ENCODE measurements around the gene ARMC2. TPM values are rescaled to one million over a fixed set of nuclear protein-coding genes. Genes with fewer than 3 reads are reported as not detected.

Gene ARMC2
- polyA plus RNA-seq, 6 donors from 2014 or later, result 3.4 to 4.9 (median 4.4) TPM

DNA sequence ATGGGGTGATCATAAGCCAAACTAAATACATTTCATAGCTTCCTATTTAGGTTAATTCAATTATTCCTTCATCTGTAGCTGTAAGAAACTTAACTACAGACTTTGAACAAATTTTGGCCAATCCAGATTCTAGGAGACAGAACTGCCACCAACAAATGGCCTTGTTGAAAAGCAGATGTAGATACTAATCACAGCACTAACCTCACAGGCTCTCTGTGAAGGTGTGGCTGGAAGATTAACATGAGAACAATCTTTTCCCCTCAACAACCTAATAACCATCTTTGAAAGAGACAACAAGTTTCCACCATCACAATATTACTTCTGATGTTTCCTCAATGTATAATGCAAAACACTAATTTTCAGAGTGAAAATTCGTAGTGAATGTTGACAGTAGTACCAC is 158.6 kb downstream of the ARMC2 start:
- H3K4me3 Mint-ChIP-seq, result peak overlapping the region in 7 of 8 donors; percentile 76 to 99 (median 93)
- peak overlapping the region in 5 of 6 donors; percentile 45 to 82 (median 59) for H3K27ac Mint-ChIP-seq
- no peaks in the 10 kb centered on the region for H3K9me3 Mint-ChIP-seq
- peaks cover 21 to 58% (median 37%) of the 10 kb centered on the region in 3 donors for H3K4me1 Mint-ChIP-seq
- no peak for ATAC-seq (ENCODE audit: low read depth in 2 of 2)
- no peak for DNase-seq
- no peaks in the 10 kb centered on the region for H3K27me3 Mint-ChIP-seq
- H3K36me3 Mint-ChIP-seq, result no peaks in the 10 kb centered on the region

- H3K36me3 Mint-ChIP-seq, result no peaks in the 10 kb centered on the region
- ATAC-seq (ENCODE audit: low read depth in 2 of 2), result no peak
- H3K27me3 Mint-ChIP-seq, result no peaks in the 10 kb centered on the region
- peak overlapping the region; percentile 76 to 99 (median 94) for H3K4me3 Mint-ChIP-seq
- no peak for DNase-seq
- H3K4me1 Mint-ChIP-seq, result peaks cover 24 to 61% (median 42%) of the 10 kb centered on the region in 3 donors
- peak overlapping the region in 2 of 6 donors; percentile 82 to 84 for H3K27ac Mint-ChIP-seq
- no peaks in the 10 kb centered on the region for H3K9me3 Mint-ChIP-seq
These were observed 159.3 kb downstream of the ARMC2 start for GRCh38 chr6:109007521-109007920.

DNA sequence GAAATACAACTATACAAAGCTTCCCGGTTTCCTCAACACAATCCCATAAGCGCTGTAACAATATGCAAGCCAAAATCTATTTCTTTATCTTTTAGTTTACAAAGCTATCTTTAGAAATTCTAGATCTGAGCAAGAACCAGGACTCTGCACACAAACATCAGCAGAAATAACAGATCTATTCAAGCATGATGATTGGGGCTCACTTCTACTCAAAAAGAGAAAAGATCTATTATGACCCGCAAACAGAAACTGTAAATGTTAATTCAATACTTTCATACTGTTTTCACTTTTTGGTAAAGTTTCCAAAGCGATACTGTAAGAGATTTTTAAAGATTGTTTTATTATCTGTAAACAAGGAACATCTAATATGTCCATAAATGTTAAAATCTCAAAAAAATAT is 159.8 kb downstream of the ARMC2 start:
- Mint-ChIP-seq H3K27me3 (no peaks in the 10 kb centered on the region), H3K9me3 (no peaks in the 10 kb centered on the region), H3K4me3 (peak overlapping the region; percentile 87 to 99 (median 95)), H3K4me1 (peaks cover 28 to 66% (median 47%) of the 10 kb centered on the region in 3 donors), H3K36me3 (no peaks in the 10 kb centered on the region), H3K27ac (peak overlapping the region; percentile 69 to 92 (median 82))
- ATAC-seq (ENCODE audit: low read depth in 2 of 2), result no peak
- no peak for DNase-seq

GRCh38 chr6:109008537-109009235 is 160.5 kb downstream of the ARMC2 start:
- H3K27me3 Mint-ChIP-seq, result no peaks in the 10 kb centered on the region
- H3K9me3 Mint-ChIP-seq, result no peaks in the 10 kb centered on the region
- DNase-seq, result peak; percentile 17
- peaks cover 33 to 68% (median 53%) of the 10 kb centered on the region in 3 donors for H3K4me1 Mint-ChIP-seq
- H3K36me3 Mint-ChIP-seq, result no peaks in the 10 kb centered on the region
- ATAC-seq (ENCODE audit: low read depth in 2 of 2), result peak; percentile 4 to 6
- H3K27ac Mint-ChIP-seq, result peak overlapping the region; percentile 69 to 93 (median 86)
- H3K4me3 Mint-ChIP-seq, result peak overlapping the region; percentile 87 to 99 (median 95)

- no peaks in the 10 kb centered on the region for H3K36me3 Mint-ChIP-seq
- peaks cover 40 to 68% (median 59%) of the 10 kb centered on the region in 3 donors for H3K4me1 Mint-ChIP-seq
- H3K4me3 Mint-ChIP-seq, result peak overlapping the region; percentile 87 to 99 (median 97)
These were observed 161.2 kb downstream of the ARMC2 start for GRCh38 chr6:109009236-109009961.

DNA sequence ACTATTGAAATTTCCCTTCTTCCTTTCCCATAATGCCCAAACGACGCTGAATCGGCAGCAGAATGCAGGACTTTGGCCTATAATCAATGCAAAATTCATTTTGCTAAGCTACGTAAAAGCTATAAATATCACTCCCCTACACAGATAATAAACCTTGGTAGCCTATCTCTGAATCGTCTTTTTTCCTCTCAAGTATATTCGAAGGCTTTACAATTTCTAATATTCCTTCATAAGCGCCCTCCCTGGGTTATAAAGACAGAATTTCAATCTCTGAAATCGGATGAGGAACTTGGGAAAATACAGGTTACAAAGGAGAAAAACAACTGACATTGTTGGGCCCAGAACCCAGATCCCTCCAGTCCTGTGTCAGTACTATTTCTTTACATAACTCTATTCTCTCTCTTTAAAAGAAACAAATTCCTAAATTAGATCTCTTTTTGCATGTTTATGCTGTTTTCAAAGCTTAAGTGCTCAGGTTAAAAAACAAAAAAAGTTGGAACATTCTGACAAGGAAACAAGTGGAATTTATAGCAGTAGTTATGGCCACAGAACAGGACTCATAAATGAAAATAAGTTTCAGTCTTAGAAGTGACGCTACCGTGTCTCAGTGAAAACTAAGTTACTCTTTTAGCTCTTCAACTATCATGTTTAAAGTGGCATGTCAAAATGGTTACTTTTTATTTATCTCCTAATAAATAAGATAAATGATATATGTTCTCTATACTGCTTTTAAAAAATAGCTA is 161.9 kb downstream of the ARMC2 start:
- no peaks in the 10 kb centered on the region for H3K9me3 Mint-ChIP-seq
- no peaks in the 10 kb centered on the region for H3K27me3 Mint-ChIP-seq
- no peaks in the 10 kb centered on the region for H3K36me3 Mint-ChIP-seq
- peaks cover 46 to 71% (median 60%) of the 10 kb centered on the region in 3 donors for H3K4me1 Mint-ChIP-seq
- H3K4me3 Mint-ChIP-seq, result peak overlapping the region; percentile 87 to 99 (median 96)
- ATAC-seq (ENCODE audit: low read depth in 2 of 2) (no peak), DNase-seq (no peak)
- H3K27ac Mint-ChIP-seq, result peak overlapping the region; percentile 93 to 99 (median 98)

More at GRCh38 chr6:109009236-109009961, 161.2 kb downstream of the ARMC2 start:
- DNase-seq, result peak; percentile 88
- Mint-ChIP-seq H3K27me3 (no peaks in the 10 kb centered on the region), H3K9me3 (no peaks in the 10 kb centered on the region), H3K27ac (peak overlapping the region; percentile 93 to 99 (median 98))
- peak; percentile 92 to 93 for ATAC-seq (ENCODE audit: low read depth in 2 of 2)

DNA sequence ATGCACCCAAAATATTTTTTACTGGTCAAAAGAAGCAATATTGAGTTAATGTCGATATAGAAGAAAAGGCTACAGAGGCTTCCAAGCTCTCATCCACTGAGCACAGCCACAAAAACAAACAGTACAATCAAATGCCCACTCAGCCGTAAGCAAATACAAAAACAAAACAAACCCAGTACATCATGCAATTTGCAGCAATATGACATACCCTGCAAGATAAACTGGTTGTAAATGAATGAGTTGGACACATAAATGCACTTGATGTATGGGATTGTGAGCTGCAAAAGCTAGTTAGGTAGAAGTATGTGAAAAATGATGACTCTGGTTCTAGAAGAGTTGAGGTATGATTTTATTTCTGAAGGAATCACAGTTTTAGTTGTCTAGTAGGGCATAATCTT is 162.5 kb downstream of the ARMC2 start:
- Mint-ChIP-seq H3K9me3 (no peaks in the 10 kb centered on the region), H3K36me3 (no peaks in the 10 kb centered on the region)

DNA sequence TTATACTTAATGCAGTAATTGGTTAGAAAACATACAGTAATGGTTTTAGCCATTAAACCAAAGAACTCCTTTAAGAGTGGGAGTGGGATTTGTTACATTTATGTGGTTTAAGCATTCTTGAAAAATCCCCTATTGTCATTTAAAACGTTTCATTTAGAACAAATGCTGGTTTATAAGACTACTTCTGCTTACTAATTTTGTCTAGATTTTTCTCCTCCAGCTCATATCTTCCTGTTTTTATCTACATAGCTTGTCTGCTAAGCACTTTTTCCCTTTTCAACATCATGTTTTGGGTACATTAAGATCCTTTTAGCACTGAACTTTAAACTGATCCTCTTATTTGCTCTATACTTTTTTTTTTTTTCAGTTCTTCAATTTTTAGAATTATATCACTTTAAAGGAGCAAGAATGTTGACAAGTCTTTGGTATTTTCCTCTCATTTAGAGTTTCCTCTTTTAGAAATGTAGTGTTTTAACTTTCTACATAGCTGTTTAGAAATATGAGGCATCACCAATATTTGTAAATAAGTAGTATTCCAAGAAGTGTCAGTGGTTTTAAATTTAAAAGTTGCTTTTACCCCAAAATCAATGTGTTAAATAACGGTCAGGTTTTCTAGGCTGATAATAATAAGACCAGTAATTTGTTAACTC is 165.6 kb downstream of the ARMC2 start:
- H3K27ac Mint-ChIP-seq, result peak overlapping the region; percentile 75 to 98 (median 88)
- DNase-seq (peak; percentile 23), ATAC-seq (ENCODE audit: low read depth in 2 of 2) (peak; percentile 6 to 7)
- H3K4me3 Mint-ChIP-seq, result peak overlapping the region; percentile 45 to 87 (median 74)
- no peaks in the 10 kb centered on the region for H3K36me3 Mint-ChIP-seq
- H3K9me3 Mint-ChIP-seq, result no peaks in the 10 kb centered on the region
- peaks cover 40 to 63% (median 51%) of the 10 kb centered on the region in 3 donors for H3K4me1 Mint-ChIP-seq
- no peaks in the 10 kb centered on the region for H3K27me3 Mint-ChIP-seq

More for the DNA sequence above, 162.5 kb downstream of the ARMC2 start:
- peak overlapping the region; percentile 14 to 99 (median 95) for H3K27ac Mint-ChIP-seq
- DNase-seq (no peak), ATAC-seq (ENCODE audit: low read depth in 2 of 2) (no peak)
- peak overlapping the region in 7 of 8 donors; percentile 35 to 99 (median 96) for H3K4me3 Mint-ChIP-seq
- H3K4me1 Mint-ChIP-seq, result peaks cover 50 to 77% (median 65%) of the 10 kb centered on the region in 3 donors
- H3K27me3 Mint-ChIP-seq, result no peaks in the 10 kb centered on the region

DNA sequence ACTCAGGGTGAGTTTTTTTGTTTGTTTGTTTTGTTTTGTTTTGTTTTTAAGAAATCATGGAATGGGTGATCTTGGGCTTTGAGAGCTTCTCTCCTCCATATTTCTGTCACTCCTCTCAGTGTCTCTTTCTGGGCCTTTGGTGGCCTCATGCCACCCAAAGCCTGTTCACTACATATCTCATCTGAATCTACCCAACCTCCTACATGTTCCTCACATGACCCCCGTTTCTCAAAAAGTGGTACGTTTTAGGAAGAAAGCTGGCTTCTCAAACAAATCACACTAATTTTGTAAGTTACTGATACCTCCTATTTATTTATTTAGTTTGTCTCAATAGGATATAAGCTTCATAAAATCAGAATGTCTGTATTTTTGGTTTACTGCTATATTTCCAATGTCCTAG is 166.4 kb downstream of the ARMC2 start:
- DNase-seq, result no peak
- Mint-ChIP-seq H3K4me1 (peaks cover 44 to 70% (median 57%) of the 10 kb centered on the region in 3 donors), H3K27ac (peak overlapping the region; percentile 52 to 97 (median 80)), H3K27me3 (no peaks in the 10 kb centered on the region), H3K36me3 (no peaks in the 10 kb centered on the region), H3K4me3 (peak overlapping the region in 6 of 8 donors; percentile 17 to 77 (median 51)), H3K9me3 (no peaks in the 10 kb centered on the region)
- ATAC-seq (ENCODE audit: low read depth in 2 of 2), result no peak

DNA sequence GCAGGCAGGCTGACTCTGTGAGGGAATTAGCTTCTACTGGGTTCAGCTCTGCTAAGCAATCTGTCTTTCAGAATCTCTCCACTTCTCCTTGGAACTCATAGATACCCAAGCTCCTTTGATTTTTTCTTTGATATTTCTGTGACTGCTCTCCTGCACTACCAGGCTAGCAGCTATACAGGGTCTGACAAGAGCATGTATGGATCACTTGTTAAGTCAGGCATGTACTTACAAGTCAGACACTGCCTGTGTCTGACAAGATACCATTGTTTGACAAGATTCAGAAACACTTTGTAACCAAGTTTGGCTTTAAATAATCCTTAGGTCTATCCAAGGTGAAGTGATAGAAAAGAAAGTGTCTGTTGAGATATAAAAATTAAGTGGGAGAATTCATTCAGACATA is 167.0 kb downstream of the ARMC2 start:
- H3K4me3 Mint-ChIP-seq, result peak overlapping the region in 2 of 8 donors; percentile 10 to 60
- peaks cover 44 to 71% (median 60%) of the 10 kb centered on the region in 3 donors for H3K4me1 Mint-ChIP-seq
- no peaks in the 10 kb centered on the region for H3K9me3 Mint-ChIP-seq
- no peaks in the 10 kb centered on the region for H3K36me3 Mint-ChIP-seq
- H3K27ac Mint-ChIP-seq, result peak overlapping the region; percentile 7 to 97 (median 74)
- DNase-seq, result no peak
- ATAC-seq (ENCODE audit: low read depth in 2 of 2), result no peak
- no peaks in the 10 kb centered on the region for H3K27me3 Mint-ChIP-seq

DNA sequence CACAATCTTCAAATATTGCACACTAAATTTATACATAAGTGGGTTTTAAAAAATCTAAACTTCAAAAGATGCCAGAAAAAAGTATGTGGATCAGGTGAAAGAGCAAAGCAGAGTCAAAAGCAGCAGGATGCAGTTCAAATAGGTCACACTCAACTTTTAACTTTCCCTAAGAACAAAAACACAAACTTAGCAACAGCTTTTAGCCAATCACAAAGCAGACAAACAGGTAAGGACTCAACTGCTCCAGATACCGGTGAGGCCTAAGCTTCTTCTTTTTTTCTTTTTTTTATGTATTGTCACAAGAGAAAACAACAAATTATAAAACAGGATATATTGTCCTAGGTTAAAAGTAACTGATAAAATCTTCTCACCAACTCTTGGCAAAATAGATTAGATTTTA is 171.7 kb downstream of the ARMC2 start:
- H3K9me3 Mint-ChIP-seq, result no peaks in the 10 kb centered on the region
- peak overlapping the region in 1 of 6 donors; percentile 28 for H3K27ac Mint-ChIP-seq
- no peaks in the 10 kb centered on the region for H3K36me3 Mint-ChIP-seq
- DNase-seq, result no peak
- peaks cover 25 to 67% (median 49%) of the 10 kb centered on the region in 3 donors for H3K4me1 Mint-ChIP-seq
- no peaks in the 10 kb centered on the region for H3K27me3 Mint-ChIP-seq
- ATAC-seq (ENCODE audit: low read depth in 2 of 2), result peak; percentile 41 to 47
- H3K4me3 Mint-ChIP-seq, result no peak overlapping the region

GRCh38 chr6:109021870-109022269 is 173.6 kb downstream of the ARMC2 start:
- Mint-ChIP-seq H3K4me1 (peaks cover 15 to 66% (median 50%) of the 10 kb centered on the region in 3 donors), H3K36me3 (no peaks in the 10 kb centered on the region), H3K27me3 (no peaks in the 10 kb centered on the region), H3K4me3 (no peak overlapping the region), H3K9me3 (no peaks in the 10 kb centered on the region), H3K27ac (peak overlapping the region in 1 of 6 donors; percentile 63)
- DNase-seq, result no peak
- no peak for ATAC-seq (ENCODE audit: low read depth in 2 of 2)

All from naive B cell (primary cell).